Uterus (tissue), 2 donors: ENCODE results near the gene CSF3R.

Source experiments
- POLR2A ChIP-seq, 2 donors: fragments of 450-650 bp; IDR thresholded peaks; one replicate each; pipeline ENCODE4 v1.6.1; 2016; ENCODE audit warnings: antibody characterized with exemption in 2 of 2, mild to moderate bottlenecking in 1 of 2, moderate library complexity in 1 of 2
- TF ChIP-seq, protein P1 (sequence below), 4 experiments: fragments of 200-600 bp in 2 of 4; fragments of 450-650 bp in 2 of 4; sonication (generic) in 2 of 4; IDR thresholded peaks; one replicate each; pipeline ENCODE4 v1.5.1; 2016 to 2019; ENCODE audit warnings: antibody characterized with exemption in 4 of 4, mild to moderate bottlenecking in 2 of 4, moderate library complexity in 1 of 4

DNA sequence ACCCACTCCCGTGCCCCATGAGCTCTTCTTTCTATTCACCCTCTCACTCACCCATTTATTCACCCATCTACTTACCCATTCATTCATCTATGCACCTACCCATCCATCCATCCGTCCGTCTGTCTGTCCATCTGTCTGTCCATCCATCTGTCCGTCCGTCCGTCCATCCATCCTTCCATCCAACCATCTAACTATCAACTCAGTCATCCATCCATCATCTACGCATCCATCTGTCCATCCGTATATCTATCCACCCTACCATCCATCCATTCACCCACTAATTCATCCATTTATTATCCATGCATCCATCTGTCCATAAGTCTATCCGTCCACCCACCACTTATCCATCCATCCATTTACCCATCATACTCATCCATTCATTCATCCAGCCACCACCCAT, 10.8 kb upstream of the CSF3R start:
- TF ChIP-seq, protein P1, sequence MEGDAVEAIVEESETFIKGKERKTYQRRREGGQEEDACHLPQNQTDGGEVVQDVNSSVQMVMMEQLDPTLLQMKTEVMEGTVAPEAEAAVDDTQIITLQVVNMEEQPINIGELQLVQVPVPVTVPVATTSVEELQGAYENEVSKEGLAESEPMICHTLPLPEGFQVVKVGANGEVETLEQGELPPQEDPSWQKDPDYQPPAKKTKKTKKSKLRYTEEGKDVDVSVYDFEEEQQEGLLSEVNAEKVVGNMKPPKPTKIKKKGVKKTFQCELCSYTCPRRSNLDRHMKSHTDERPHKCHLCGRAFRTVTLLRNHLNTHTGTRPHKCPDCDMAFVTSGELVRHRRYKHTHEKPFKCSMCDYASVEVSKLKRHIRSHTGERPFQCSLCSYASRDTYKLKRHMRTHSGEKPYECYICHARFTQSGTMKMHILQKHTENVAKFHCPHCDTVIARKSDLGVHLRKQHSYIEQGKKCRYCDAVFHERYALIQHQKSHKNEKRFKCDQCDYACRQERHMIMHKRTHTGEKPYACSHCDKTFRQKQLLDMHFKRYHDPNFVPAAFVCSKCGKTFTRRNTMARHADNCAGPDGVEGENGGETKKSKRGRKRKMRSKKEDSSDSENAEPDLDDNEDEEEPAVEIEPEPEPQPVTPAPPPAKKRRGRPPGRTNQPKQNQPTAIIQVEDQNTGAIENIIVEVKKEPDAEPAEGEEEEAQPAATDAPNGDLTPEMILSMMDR (IDR thresholded peaks at IDR 0.05): no peak
- no peak for TF ChIP-seq POLR2A (IDR thresholded peaks at IDR 0.05)
